ENCODE measurements around the gene SEC11C. TPM values are rescaled to one million over a fixed set of nuclear protein-coding genes. Genes with fewer than 3 reads are reported as not detected.

The SEC11C gene
- total RNA-seq, 1 experiment from 2014 or later: 38.0 TPM

GRCh38 chr18:59114160-59114559 is 25.5 kb upstream of the SEC11C start:
- DNase-seq: no peak
- no peak overlapping the region for H3K4me3 Mint-ChIP-seq
- H3K9me3 Mint-ChIP-seq: peaks cover 0 to 3% of the 10 kb centered on the region in 2 experiments; a peak in 1 of 5 replicates
- TF ChIP-seq, protein P1, sequence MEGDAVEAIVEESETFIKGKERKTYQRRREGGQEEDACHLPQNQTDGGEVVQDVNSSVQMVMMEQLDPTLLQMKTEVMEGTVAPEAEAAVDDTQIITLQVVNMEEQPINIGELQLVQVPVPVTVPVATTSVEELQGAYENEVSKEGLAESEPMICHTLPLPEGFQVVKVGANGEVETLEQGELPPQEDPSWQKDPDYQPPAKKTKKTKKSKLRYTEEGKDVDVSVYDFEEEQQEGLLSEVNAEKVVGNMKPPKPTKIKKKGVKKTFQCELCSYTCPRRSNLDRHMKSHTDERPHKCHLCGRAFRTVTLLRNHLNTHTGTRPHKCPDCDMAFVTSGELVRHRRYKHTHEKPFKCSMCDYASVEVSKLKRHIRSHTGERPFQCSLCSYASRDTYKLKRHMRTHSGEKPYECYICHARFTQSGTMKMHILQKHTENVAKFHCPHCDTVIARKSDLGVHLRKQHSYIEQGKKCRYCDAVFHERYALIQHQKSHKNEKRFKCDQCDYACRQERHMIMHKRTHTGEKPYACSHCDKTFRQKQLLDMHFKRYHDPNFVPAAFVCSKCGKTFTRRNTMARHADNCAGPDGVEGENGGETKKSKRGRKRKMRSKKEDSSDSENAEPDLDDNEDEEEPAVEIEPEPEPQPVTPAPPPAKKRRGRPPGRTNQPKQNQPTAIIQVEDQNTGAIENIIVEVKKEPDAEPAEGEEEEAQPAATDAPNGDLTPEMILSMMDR (conservative IDR thresholded peaks at IDR 0.05): no peak
- no peaks in the 10 kb centered on the region for H3K9me3 ChIP-seq (ENCODE audit: control insufficient read depth, low read depth, low read length)
- no peak overlapping the region for H3K56ac ChIP-seq (ENCODE audit: insufficient read length, low read depth, low read length)
- no peak overlapping the region for H4K91ac ChIP-seq (ENCODE audit: insufficient read length, low read depth, low read length)
- no peak overlapping the region for H3K27ac ChIP-seq (ENCODE audit: insufficient read length, low read depth, low read length)
- H2BK20ac ChIP-seq (ENCODE audit: low read depth, low read length, poor library complexity, severe bottlenecking): no peak overlapping the region
- no peak overlapping the region for H2AK5ac ChIP-seq (ENCODE audit: insufficient read length, low read length)
- H3K27me3 ChIP-seq (ENCODE audit: insufficient read depth, low read length): no peaks in the 10 kb centered on the region; the same call in 1 of the 2 replicates
- H2BK15ac ChIP-seq (ENCODE audit: low read depth, low read length): peak overlapping the region; percentile 6; the same call in 1 of the 2 replicates
- H3K36me3 Mint-ChIP-seq (ENCODE audit: insufficient read depth in 1 of 3, low read depth in 3 of 3): no peaks in the 10 kb centered on the region
- no peak overlapping the region for H3K4ac ChIP-seq (ENCODE audit: low read depth, low read length)
- H3K4me1 Mint-ChIP-seq: no peaks in the 10 kb centered on the region
- H3K4me1 ChIP-seq (ENCODE audit: insufficient read depth, low read length): no peaks in the 10 kb centered on the region
- no peak overlapping the region for H2AFZ ChIP-seq (ENCODE audit: low read length)
- no peak overlapping the region for H4K5ac ChIP-seq (ENCODE audit: insufficient read length, low read depth, low read length)
- H3T11ph ChIP-seq (ENCODE audit: low read length): no peak overlapping the region
- no peak overlapping the region for H3K18ac ChIP-seq (ENCODE audit: insufficient read length, low read depth, low read length)
- H3K4me2 ChIP-seq (ENCODE audit: insufficient read depth, insufficient read length, low read length): no peak overlapping the region
- H3K9ac ChIP-seq (ENCODE audit: extremely low read depth, insufficient read length, low read length): no peak overlapping the region
- no peak overlapping the region for H4K8ac ChIP-seq (replicated peaks; ENCODE audit: insufficient read length, low read depth, low read length)
- H3K79me2 ChIP-seq (ENCODE audit: insufficient read depth, low read length): no peaks in the 10 kb centered on the region
- no peak overlapping the region for H2BK120ac ChIP-seq (ENCODE audit: low read depth, low read length, poor library complexity, severe bottlenecking)
- no peaks in the 10 kb centered on the region for H4K20me1 ChIP-seq (ENCODE audit: control insufficient read depth, insufficient read depth, insufficient read length)
- no peak overlapping the region for H2BK12ac ChIP-seq (ENCODE audit: insufficient read length, low read depth, low read length)
- H3K79me1 ChIP-seq (ENCODE audit: insufficient read depth, low read depth, low read length, poor library complexity, severe bottlenecking): no peaks in the 10 kb centered on the region
- no peak overlapping the region for H3K14ac ChIP-seq (ENCODE audit: insufficient read depth, low read length)
- H3K23ac ChIP-seq (ENCODE audit: insufficient read length, low read depth, low read length): no peak overlapping the region
- peaks cover 71% of the 10 kb centered on the region for H3K27me3 Mint-ChIP-seq (ENCODE audit: low read depth)
- H2BK5ac ChIP-seq (ENCODE audit: insufficient read length, low read length): no peak overlapping the region
- no peak overlapping the region for H3K27ac Mint-ChIP-seq
- H3K23me2 ChIP-seq (ENCODE audit: insufficient read length, low read depth, low read length, poor library complexity, severe bottlenecking): no peaks in the 10 kb centered on the region

All from H9 (cell line).